Mucosa of descending colon (tissue), 3 donors: ENCODE measurements around the gene KCNIP2. TPM values are rescaled to one million over a fixed set of nuclear protein-coding genes. Genes with fewer than 3 reads are reported as not detected.
A peak's percentile ranks its signal among the peaks of the same experiment; 100 is the strongest.

Experiments used
- ATAC-seq: fragments of 200-7000 bp; cut with Tn5 transposase; one replicate; pipeline ENCODE4 v1.9.1; 2020; ENCODE audit warnings: mild to moderate bottlenecking, moderate library complexity
- DNase-seq, 3 donors: peaks; one replicate each; pipeline ENCODE4 v3.0.0-alpha.2; 2020
- H3K36me3 ChIP-seq: fragments of 200-600 bp; one replicate; pipeline ENCODE4 v1.8.0; 2021; ENCODE audit warnings: low read depth, mild to moderate bottlenecking
- H3K4me1 ChIP-seq: fragments of 200-600 bp; one replicate; pipeline ENCODE4 v1.8.0; 2021; ENCODE audit warnings: low read depth, mild to moderate bottlenecking
- H3K4me3 ChIP-seq: fragments of 200-600 bp; one replicate; pipeline ENCODE4 v1.8.0; 2021; ENCODE audit warnings: mild to moderate bottlenecking
- H3K9me3 ChIP-seq: fragments of 200-600 bp; one replicate; pipeline ENCODE4 v1.8.0; 2021; ENCODE audit warnings: mild to moderate bottlenecking
- CTCF ChIP-seq: fragments of 200-600 bp; IDR thresholded peaks from one replicate; pipeline ENCODE4 v1.8.0; 2022; ENCODE audit warnings: antibody characterized with exemption, mild to moderate bottlenecking
- intact Hi-C, 2 donors: fragments of 100-400 bp; cut with DNase I in 1 of 2; cut with micrococcal nuclease in 1 of 2; formaldehyde crosslinking; loops; one replicate each; pipeline versions ENCODE4 v1.11.0 to v1.11.1; 2022; cut with DNase I, micrococcal nuclease
- total RNA-seq, 3 donors: library from RNA; stranded (reverse); fragmentation: NEBNext Ultra II Directional in 2 of 3; extraction: Animal tissue kit (Norgen Biotek cat#: 25700) in 2 of 3; gene quantifications; one replicate each; pipeline versions ENCODE4 v1.2.1 to v1.2.4, GENCODE V29; 2021 to 2023
- donor health status: DM: no; HTN: no; CAD: no; lungs with moderate emphysema.
- donor health status: DM: no; HTN: no; CAD: no.
- donor health status: DM: no; HTN: yes; CAD: no.

Gene KCNIP2
- total RNA-seq, 3 donors from 2014 or later: 3.7 to 5.9 (median 4.2) TPM

GRCh38 chr10:101840102-101840684 lies 3.4 kb downstream of the KCNIP2 start:
- ATAC-seq (no peak), DNase-seq (no peak)
- H3K4me3 ChIP-seq: no peak overlapping the region
- intact Hi-C loops: loop anchor here in 1 of 2 donors (10.0 kb wide), 1 partner anchor 165 kb away; no protein-coding TSS in a partner anchor
- H3K9me3 ChIP-seq: no peaks in the 10 kb centered on the region
- no peaks in the 10 kb centered on the region for H3K36me3 ChIP-seq
- TF ChIP-seq CTCF: no peak
- H3K4me1 ChIP-seq: peaks cover 12% of the 10 kb centered on the region

GRCh38 chr10:101839416-101840063 lies 4.1 kb downstream of the KCNIP2 start:
- intact Hi-C loops: loop anchor here in 1 of 2 donors (10.0 kb wide), 1 partner anchor 165 kb away; no protein-coding TSS in a partner anchor
- H3K4me3 ChIP-seq: no peak overlapping the region
- peak; percentile 54 to 79 (median 74) for DNase-seq
- no peak for TF ChIP-seq CTCF
- ATAC-seq: peak; percentile 66
- H3K9me3 ChIP-seq: no peaks in the 10 kb centered on the region
- no peaks in the 10 kb centered on the region for H3K36me3 ChIP-seq
- peaks cover 12% of the 10 kb centered on the region for H3K4me1 ChIP-seq

DNA sequence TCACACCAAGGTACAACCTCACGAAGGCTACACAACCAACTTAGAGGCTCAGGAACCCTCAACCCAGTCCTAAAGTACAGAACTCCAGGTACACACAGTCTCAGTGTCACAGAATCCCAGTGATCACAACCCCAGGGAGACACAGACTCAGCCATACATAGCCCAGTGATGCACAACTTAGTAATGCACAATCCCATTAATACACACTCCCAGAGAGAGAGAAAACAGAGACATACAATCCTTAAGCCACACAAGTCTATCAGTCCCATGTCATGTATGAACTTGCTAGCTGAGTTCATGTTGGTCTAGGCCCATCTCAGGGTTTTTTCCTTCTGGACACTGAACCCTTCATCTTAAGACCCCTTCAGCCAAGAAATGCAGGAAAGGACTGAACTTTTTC lies 4.6 kb downstream of the KCNIP2 start:
- Histone ChIP-seq H3K4me3 (no peak overlapping the region), H3K9me3 (no peaks in the 10 kb centered on the region), H3K36me3 (no peaks in the 10 kb centered on the region), H3K4me1 (peaks cover 12% of the 10 kb centered on the region)
- DNase-seq: no peak
- intact Hi-C loops: no loop called here
- no peak for TF ChIP-seq CTCF
- ATAC-seq: no peak

GRCh38 chr10:101838416-101838970 lies 5.1 kb downstream of the KCNIP2 start:
- H3K4me3 ChIP-seq: no peak overlapping the region

DNA sequence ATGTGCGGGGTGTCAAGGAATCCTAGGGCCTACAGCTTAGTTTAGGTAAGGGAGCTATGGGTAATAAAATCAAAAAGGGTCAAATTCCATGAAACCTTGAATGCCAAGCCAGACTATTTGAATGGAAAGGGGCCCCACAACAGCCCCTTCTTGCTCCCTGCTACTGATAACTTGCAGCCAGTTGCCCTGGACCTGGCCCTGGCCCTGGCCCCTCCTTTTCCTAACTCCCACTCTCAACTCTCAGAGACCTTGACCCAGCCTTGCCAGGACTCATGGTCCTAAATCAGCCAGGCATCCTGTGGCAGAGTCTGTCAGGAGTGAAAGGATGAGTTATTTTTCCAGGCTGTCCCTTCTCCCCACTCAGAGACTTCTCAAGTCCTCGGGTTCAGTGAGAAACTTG lies 5.9 kb downstream of the KCNIP2 start:
- H3K4me3 ChIP-seq: no peak overlapping the region
- DNase-seq (no peak), ATAC-seq (no peak)
- TF ChIP-seq CTCF: no peak
- intact Hi-C loops: no loop called here
- peaks cover 12% of the 10 kb centered on the region for H3K4me1 ChIP-seq
- H3K9me3 ChIP-seq: no peaks in the 10 kb centered on the region
- H3K36me3 ChIP-seq: no peaks in the 10 kb centered on the region

More at GRCh38 chr10:101838416-101838970, 5.1 kb downstream of the KCNIP2 start:
- no peak for TF ChIP-seq CTCF
- Histone ChIP-seq H3K9me3 (no peaks in the 10 kb centered on the region), H3K36me3 (no peaks in the 10 kb centered on the region), H3K4me1 (peaks cover 12% of the 10 kb centered on the region)
- ATAC-seq (no peak), DNase-seq (no peak)
- intact Hi-C loops: no loop called here
